ENCODE results near the gene EIF4E1B.
"Not testable (repeated sequence)": the region's sequence is repeated elsewhere in the genome, so short reads cannot be mapped to it uniquely, and the experiment has no call there.

Gene EIF4E1B

GRCh38 chr5:176629853-176630680 is at the start of gene EIF4E1B, which contains the start of gene SNCB:
Gene EIF4E1B, plus strand, starts transcription at chr5:176630675. Its CDS starts 12,113 bp downstream, at chr5:176642788.
Gene SNCB, minus strand, starts transcription at chr5:176630534. Its CDS starts 880 bp downstream, at chr5:176629654.
- peak; percentile 59 for DNase-seq

GRCh38 chr5:176581361-176581760 is 49.1 kb upstream of the EIF4E1B start:
- DNase-seq: no peak

- DNase-seq: no peak
These were observed 47.4 kb upstream of the EIF4E1B start for GRCh38 chr5:176583076-176583475.

- no peak for DNase-seq
These were observed 43.1 kb upstream of the EIF4E1B start for GRCh38 chr5:176587398-176587797.

GRCh38 chr5:176588297-176588696 is 42.2 kb upstream of the EIF4E1B start:
- no peak for DNase-seq

GRCh38 chr5:176589039-176589769 is 41.3 kb upstream of the EIF4E1B start:
- DNase-seq: no peak

GRCh38 chr5:176590035-176590717 is 40.3 kb upstream of the EIF4E1B start:
- no peak for DNase-seq

GRCh38 chr5:176591667-176592066 is 38.8 kb upstream of the EIF4E1B start:
- DNase-seq: not testable (repeated sequence)

GRCh38 chr5:176592573-176592972 is 37.9 kb upstream of the EIF4E1B start:
- no peak for DNase-seq

GRCh38 chr5:176593273-176593869 is 37.1 kb upstream of the EIF4E1B start:
- no peak for DNase-seq

- no peak for DNase-seq
These were observed 35.9 kb upstream of the EIF4E1B start for GRCh38 chr5:176594554-176594953.

- DNase-seq: no peak
These were observed 35.0 kb upstream of the EIF4E1B start for GRCh38 chr5:176595386-176595943.

GRCh38 chr5:176596069-176596644 is 34.3 kb upstream of the EIF4E1B start:
- DNase-seq: no peak

GRCh38 chr5:176596689-176597416 is 33.6 kb upstream of the EIF4E1B start:
- no peak for DNase-seq

GRCh38 chr5:176597417-176598389 is 32.8 kb upstream of the EIF4E1B start:
- DNase-seq: no peak

GRCh38 chr5:176599749-176600430 is 30.6 kb upstream of the EIF4E1B start:
- peak; percentile 84 for DNase-seq

- DNase-seq: no peak
These were observed 28.5 kb upstream of the EIF4E1B start for GRCh38 chr5:176601901-176602482.

GRCh38 chr5:176603091-176603490 is 27.4 kb upstream of the EIF4E1B start:
- no peak for DNase-seq

GRCh38 chr5:176606032-176606431 is 24.4 kb upstream of the EIF4E1B start:
- DNase-seq: no peak

All from RPMI8226 (cell line).